ENCODE measurements around the gene TRIP10. TPM values are rescaled to one million over a fixed set of nuclear protein-coding genes. Genes with fewer than 3 reads are reported as not detected.
A peak's percentile ranks its signal among the peaks of the same experiment; 100 is the strongest.

The TRIP10 gene
- total and polyA plus RNA-seq, 2 of the 13 experiments (the other 11 are each of a cell fraction or from before 2014, with no cell fraction given): 32.5 to 33.2 TPM

DNA sequence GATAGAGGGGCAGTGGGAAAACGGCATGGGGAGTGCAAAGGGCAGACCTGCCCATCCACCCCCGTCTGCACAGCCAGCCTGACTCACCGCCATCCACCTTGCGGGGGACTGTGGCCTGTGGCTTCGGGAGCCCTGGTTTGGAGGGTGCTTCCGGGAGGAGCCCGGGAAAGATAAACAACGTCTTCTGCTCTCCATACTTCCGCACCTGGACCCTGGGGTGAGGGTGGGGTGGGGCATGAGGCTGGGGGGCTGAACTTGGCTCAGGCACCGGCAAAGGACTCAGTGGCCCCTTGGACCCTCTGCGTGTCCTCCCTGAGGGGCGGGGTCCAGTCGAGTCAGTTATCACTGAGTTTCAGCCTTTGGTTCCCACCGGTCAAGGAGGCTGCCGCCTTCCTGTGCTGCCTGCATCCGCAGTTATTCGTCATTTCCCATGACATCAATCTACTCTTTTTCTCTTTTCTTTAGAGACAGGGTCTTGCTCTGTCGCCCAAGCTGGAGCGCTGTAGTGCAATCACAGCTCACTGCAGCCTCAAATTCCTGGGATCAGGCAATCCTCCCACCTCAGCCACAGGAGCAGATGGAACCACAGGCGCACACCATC, 5.3 kb upstream of the TRIP10 start (continued):
- TF ChIP-seq FOXP1 (IDR thresholded peaks at IDR 0.05): no peak
- peak; percentile 15; the same call in 1 of the 2 replicates for TF ChIP-seq FOXP1 (CRISPR knock-in tag; IDR thresholded peaks at IDR 0.05)
- TF ChIP-seq MXI1 (IDR thresholded peaks at IDR 0.05; ENCODE audit: borderline replicate concordance, low read depth, low read length): peak; percentile 54; the same call in 1 of the 3 replicates
- TF ChIP-seq FOXA1 (IDR thresholded peaks at IDR 0.05): no peak
- peak; percentile 47; the same call in 1 of the 2 replicates for TF ChIP-seq FOXA1 (CRISPR knock-in tag; IDR thresholded peaks at IDR 0.05)
- TF ChIP-seq KAT8 (CRISPR knock-in tag; IDR thresholded peaks at IDR 0.05): peak; percentile 61
- TF ChIP-seq, protein P1, sequence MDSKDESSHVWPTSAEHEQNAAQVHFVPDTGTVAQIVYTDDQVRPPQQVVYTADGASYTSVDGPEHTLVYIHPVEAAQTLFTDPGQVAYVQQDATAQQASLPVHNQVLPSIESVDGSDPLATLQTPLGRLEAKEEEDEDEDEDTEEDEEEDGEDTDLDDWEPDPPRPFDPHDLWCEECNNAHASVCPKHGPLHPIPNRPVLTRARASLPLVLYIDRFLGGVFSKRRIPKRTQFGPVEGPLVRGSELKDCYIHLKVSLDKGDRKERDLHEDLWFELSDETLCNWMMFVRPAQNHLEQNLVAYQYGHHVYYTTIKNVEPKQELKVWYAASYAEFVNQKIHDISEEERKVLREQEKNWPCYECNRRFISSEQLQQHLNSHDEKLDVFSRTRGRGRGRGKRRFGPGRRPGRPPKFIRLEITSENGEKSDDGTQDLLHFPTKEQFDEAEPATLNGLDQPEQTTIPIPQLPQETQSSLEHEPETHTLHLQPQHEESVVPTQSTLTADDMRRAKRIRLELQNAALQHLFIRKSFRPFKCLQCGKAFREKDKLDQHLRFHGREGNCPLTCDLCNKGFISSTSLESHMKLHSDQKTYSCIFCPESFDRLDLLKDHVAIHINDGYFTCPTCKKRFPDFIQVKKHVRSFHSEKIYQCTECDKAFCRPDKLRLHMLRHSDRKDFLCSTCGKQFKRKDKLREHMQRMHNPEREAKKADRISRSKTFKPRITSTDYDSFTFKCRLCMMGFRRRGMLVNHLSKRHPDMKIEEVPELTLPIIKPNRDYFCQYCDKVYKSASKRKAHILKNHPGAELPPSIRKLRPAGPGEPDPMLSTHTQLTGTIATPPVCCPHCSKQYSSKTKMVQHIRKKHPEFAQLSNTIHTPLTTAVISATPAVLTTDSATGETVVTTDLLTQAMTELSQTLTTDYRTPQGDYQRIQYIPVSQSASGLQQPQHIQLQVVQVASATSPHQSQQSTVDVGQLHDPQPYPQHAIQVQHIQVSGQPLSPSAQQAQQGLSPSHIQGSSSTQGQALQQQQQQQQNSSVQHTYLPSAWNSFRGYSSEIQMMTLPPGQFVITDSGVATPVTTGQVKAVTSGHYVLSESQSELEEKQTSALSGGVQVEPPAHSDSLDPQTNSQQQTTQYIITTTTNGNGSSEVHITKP (CRISPR knock-in tag; IDR thresholded peaks at IDR 0.05; ENCODE audit: low read depth): peak; percentile 81
- TF ChIP-seq ZEB1 (IDR thresholded peaks at IDR 0.05; ENCODE audit: insufficient replicate concordance, low read depth): peak; percentile 77
- TF ChIP-seq ADNP (CRISPR knock-in tag; IDR thresholded peaks at IDR 0.05): no peak
- TF ChIP-seq SIN3A (IDR thresholded peaks at IDR 0.05; ENCODE audit: borderline replicate concordance, low read depth, low read length): peak; percentile 57; the same call in 1 of the 2 replicates
- no peak for TF ChIP-seq SOX6 (IDR thresholded peaks at IDR 0.05)
- TF ChIP-seq SOX6 (CRISPR knock-in tag; IDR thresholded peaks at IDR 0.05): peak; percentile 67
- peak; percentile 60; the same call in 1 of the 2 replicates for TF ChIP-seq RXRB (CRISPR knock-in tag; IDR thresholded peaks at IDR 0.05; ENCODE audit: borderline replicate concordance)
- 0 out of 2 replicates have a peak, but pooled peaks have one; percentile 40 for TF ChIP-seq SALL1 (CRISPR knock-in tag; IDR thresholded peaks at IDR 0.05)
- TF ChIP-seq ZNF232 (CRISPR knock-in tag; IDR thresholded peaks at IDR 0.05; ENCODE audit: borderline replicate concordance): 0 out of 2 replicates have a peak, but pooled peaks have one; percentile 29
- TF ChIP-seq ZFP36L1 (CRISPR knock-in tag; IDR thresholded peaks at IDR 0.05): no peak
- TF ChIP-seq PITX1 (CRISPR knock-in tag; IDR thresholded peaks at IDR 0.05): peak; percentile 33; the same call in 1 of the 2 replicates
- TF ChIP-seq HDAC1 (CRISPR knock-in tag; IDR thresholded peaks at IDR 0.05): peak; percentile 60; the same call in 1 of the 2 replicates
- TF ChIP-seq TCF7L2 (IDR thresholded peaks at IDR 0.05; ENCODE audit: low read depth, low read length): no peak
- no peak for TF ChIP-seq PHF8 (CRISPR knock-in tag; IDR thresholded peaks at IDR 0.05)
- no peak for TF ChIP-seq ZNF460 (CRISPR knock-in tag; IDR thresholded peaks at IDR 0.05; ENCODE audit: borderline replicate concordance)
- TF ChIP-seq ZNF441 (CRISPR knock-in tag; IDR thresholded peaks at IDR 0.05; ENCODE audit: borderline replicate concordance): peak; percentile 46; the same call in 1 of the 2 replicates
- TF ChIP-seq, protein P2, sequence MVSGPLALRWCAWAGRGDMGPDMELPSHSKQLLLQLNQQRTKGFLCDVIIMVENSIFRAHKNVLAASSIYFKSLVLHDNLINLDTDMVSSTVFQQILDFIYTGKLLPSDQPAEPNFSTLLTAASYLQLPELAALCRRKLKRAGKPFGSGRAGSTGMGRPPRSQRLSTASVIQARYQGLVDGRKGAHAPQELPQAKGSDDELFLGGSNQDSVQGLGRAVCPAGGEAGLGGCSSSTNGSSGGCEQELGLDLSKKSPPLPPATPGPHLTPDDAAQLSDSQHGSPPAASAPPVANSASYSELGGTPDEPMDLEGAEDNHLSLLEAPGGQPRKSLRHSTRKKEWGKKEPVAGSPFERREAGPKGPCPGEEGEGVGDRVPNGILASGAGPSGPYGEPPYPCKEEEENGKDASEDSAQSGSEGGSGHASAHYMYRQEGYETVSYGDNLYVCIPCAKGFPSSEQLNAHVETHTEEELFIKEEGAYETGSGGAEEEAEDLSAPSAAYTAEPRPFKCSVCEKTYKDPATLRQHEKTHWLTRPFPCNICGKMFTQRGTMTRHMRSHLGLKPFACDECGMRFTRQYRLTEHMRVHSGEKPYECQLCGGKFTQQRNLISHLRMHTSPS (CRISPR knock-in tag; IDR thresholded peaks at IDR 0.05; ENCODE audit: low read depth): peak; percentile 42; the same call in 1 of the 2 replicates
- TF ChIP-seq SKI (IDR thresholded peaks at IDR 0.05; ENCODE audit: partially characterized antibody): peak; percentile 27
- no peak for TF ChIP-seq CENPX (CRISPR knock-in tag; IDR thresholded peaks at IDR 0.05)
- no peak for TF ChIP-seq KDM5A (IDR thresholded peaks at IDR 0.05; ENCODE audit: borderline replicate concordance, low read length)
- no peak for TF ChIP-seq NFYC (CRISPR knock-in tag; IDR thresholded peaks at IDR 0.05)
- peak; percentile 79 for TF ChIP-seq SAP130 (CRISPR knock-in tag; IDR thresholded peaks at IDR 0.05; ENCODE audit: low read depth)
- TF ChIP-seq ZNF335 (CRISPR knock-in tag; IDR thresholded peaks at IDR 0.05): no peak
- TF ChIP-seq GATAD2A (CRISPR knock-in tag; IDR thresholded peaks at IDR 0.05): peak; percentile 66

Measured in HepG2 (cell line).